ES-I3 (cell line): ENCODE data around the gene LRRC41.
"Not testable (repeated sequence)": the region's sequence is repeated elsewhere in the genome, so short reads cannot be mapped to it uniquely, and the experiment has no call there.

Experiments used
- H3K36me3 ChIP-seq: 2 replicates; pipeline ENCODE4 v1.6.1; 2013; ENCODE audit warnings: mild to moderate bottlenecking, low read length, control low read depth, moderate library complexity; ENCODE audit not compliant: insufficient read depth
- H3K4me1 ChIP-seq: 2 replicates; pipeline ENCODE4 v1.6.1; 2013; ENCODE audit warnings: mild to moderate bottlenecking, control low read depth, low read length; ENCODE audit not compliant: insufficient read depth
- H3K9ac ChIP-seq: 2 replicates; pipeline ENCODE4 v1.6.1; 2013; ENCODE audit warnings: low read depth, mild to moderate bottlenecking, low read length, moderate library complexity
- H3K9me3 ChIP-seq: 2 replicates; pipeline ENCODE4 v1.6.1; 2013; ENCODE audit warnings: mild to moderate bottlenecking, low read length, moderate library complexity; ENCODE audit not compliant: control insufficient read depth, insufficient read depth

The LRRC41 gene

DNA sequence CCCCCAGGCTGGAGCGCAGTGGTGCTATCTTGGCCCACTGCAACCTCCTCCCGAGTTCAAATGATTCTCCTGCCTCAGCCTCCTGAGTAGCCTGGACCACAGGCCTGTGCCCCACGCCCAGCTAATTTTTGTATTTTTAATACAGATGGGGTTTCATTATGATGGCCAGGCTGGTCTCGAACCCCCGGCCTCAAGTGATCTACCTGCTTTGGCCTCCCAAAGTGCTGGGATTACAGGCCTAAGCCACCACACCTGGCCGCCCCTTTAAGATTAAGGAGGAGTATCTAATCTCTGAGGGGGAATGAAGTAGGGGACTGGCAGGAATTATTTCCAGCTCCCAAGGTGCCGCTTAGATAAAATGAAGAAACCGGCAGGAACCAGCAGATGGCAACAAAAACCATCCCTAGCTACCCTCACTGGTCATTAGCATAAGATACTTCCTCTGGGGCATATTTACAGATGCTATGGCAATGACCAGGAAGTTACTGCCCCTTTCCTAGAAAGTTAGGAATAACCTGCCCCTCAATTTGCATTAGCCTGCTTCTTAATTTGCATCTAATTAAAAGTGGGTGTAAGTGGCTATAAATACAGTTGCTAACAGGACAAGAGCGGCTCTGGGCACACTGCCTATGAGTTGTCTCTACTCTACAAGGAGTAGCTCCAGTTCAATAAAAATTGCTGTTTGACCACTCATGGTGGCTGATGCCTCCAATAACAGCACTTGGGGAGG is 30.0 kb upstream of the LRRC41 start:
- Histone ChIP-seq H3K9me3 (no peaks in the 10 kb centered on the region), H3K4me1 (peaks cover 7% of the 10 kb centered on the region; the same call in 1 of the 2 replicates), H3K36me3 (no peaks in the 10 kb centered on the region), H3K9ac (no peak overlapping the region)

DNA sequence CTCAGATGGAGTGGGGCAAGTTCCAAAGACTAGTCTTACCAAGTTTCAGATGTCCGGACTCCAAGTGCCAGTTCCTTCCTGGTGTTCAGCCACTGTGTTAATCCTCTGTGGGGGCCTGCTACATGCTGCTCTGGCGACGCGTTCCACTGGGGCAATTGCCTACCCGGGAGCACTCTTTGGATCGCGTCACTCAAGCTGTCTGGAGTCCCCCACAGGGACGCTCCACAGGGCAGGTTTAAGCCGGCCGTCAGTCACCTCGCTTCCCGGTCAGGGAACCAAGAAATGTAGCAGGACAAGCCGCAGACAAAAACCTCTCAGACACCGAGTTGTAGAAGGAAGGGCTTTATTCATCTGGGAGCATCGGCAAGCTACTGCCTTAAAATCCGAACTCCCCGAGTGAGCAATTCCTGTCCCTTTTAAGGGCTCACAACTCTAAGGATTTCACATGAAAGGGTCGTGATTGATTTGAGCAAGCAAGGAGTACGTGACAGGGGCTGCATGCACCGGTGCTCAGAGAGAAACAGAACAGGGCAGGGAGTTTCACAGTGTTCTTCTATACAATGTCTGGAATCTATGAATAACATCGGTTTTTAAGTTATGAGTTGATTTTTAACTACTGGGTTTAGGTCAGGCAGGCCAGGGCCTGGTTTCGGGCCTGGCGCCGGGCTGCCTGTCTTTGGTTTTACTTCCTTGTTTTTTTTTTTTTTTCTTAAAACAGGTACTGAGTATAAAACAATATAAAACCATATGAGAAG is 28.5 kb upstream of the LRRC41 start:
- H3K4me1 ChIP-seq, H3K9ac ChIP-seq, H3K36me3 ChIP-seq, H3K9me3 ChIP-seq: not testable (repeated sequence)

DNA sequence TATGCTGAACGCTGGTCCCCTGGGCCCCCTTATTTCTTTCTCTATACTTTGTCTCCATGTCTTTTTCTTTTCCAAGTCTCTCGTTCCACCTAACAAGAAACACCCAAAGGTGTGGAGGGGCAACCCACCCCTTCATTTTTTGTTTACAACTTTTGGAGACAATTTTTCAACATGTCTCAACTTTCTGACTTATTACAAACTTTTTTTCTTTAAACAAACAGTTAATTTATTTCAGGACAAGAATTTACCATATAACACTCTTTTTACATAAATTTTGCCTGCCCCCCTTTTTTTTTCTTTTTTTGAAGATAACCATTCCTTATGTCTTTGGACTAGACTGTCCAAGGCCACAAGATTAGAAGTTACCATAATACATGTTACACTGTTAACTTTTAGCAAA is 27.0 kb upstream of the LRRC41 start:
- not testable (repeated sequence) for H3K4me1 ChIP-seq, H3K9me3 ChIP-seq, H3K9ac ChIP-seq, H3K36me3 ChIP-seq

DNA sequence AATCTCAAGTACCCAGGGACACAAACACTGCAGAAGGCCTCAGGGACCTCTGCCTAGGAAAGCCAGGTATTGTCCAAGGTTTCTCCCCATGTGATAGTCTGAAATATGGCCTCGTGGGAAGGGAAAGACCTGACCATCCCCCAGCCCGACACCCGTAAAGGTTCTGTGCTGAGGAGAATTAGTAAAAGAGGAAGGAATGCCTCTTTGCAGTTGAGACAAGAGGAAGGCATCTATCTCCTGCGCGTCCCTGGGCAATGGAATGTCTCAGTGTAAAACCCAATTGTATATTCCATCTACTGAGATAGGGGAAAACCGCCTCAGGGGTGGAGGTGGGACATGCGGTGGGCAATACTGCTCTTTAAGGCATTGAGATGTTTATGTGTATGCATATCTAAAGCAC is 26.4 kb upstream of the LRRC41 start:
- H3K36me3 ChIP-seq, H3K4me1 ChIP-seq, H3K9me3 ChIP-seq, H3K9ac ChIP-seq: not testable (repeated sequence)

DNA sequence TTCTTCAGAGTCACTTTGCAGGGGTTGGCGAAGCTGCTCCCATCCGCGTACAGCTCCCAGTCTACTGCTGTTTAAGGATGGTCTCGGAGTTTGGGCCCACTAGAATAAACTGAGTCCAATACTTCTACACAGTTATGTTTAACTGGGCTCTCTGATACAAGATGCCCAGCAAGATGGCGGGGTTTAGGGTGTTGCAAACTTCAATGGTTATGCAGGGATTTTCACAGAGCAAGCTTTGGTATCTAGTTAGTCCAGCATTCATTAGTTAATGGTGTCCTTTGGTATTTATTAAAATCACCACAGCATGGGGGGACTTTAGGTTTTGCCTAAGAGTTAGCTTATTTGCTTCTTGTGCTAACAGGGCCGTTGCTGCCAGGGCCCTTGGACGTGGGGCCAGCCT is 24.8 kb upstream of the LRRC41 start:
- H3K9me3 ChIP-seq, H3K36me3 ChIP-seq, H3K4me1 ChIP-seq, H3K9ac ChIP-seq: not testable (repeated sequence)

DNA sequence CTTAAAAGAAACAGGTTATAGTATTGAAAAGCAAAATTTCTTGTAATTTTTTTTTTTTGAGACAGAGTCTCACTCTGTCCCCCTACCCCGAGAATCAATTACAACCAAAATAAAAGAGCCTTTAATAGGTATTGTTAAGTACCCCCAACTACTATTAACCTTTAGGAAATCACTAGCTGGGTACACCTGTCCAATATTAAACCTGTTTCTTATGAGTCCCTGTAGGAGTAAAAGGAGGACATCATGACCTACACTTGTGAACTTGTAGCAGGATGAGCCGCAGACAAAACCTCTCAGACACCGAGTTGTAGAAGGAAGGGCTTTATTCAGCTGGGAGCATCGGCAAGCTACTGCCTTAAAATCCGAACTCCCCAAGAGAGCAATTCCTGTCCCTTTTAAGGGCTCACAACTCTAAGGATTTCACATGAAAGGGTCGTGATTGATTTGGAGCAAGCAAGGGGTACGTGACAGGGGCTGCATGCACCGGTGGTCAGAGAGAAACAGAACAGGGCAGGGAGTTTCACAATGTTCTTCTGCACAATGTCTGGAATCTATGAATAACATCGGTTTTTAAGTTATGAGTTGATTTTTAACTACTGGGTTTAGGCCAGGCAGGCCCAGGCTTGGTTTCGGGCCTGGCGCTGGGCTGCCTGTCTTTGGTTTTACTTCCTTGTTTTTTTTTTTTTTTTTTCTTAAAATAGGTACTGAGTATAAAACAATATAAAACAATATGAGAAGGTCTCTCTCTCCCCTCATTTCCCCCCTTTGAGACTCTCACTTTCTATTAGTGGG is 22.1 kb upstream of the LRRC41 start:
- not testable (repeated sequence) for H3K9me3 ChIP-seq, H3K4me1 ChIP-seq, H3K9ac ChIP-seq, H3K36me3 ChIP-seq

DNA sequence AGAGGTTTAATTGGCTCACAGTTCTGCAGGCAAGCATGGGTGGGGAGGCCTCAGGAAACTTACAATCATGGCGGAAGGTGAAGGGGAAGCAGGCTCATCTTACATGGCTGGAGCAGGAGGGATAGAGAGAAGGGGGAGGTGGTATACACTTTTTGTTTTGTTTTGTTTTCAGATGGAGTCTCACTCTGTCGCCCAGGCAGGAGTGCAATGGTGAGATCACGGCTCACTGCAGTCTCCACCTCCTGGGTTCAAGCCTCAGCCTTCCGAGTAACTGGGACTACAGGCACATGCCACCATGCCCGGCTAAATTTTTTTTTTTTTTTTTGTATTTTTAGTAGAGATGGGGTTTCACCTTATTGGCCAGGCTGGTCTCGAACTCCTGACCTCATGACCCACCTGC is 18.8 kb upstream of the LRRC41 start:
- not testable (repeated sequence) for H3K4me1 ChIP-seq, H3K9me3 ChIP-seq, H3K36me3 ChIP-seq, H3K9ac ChIP-seq

DNA sequence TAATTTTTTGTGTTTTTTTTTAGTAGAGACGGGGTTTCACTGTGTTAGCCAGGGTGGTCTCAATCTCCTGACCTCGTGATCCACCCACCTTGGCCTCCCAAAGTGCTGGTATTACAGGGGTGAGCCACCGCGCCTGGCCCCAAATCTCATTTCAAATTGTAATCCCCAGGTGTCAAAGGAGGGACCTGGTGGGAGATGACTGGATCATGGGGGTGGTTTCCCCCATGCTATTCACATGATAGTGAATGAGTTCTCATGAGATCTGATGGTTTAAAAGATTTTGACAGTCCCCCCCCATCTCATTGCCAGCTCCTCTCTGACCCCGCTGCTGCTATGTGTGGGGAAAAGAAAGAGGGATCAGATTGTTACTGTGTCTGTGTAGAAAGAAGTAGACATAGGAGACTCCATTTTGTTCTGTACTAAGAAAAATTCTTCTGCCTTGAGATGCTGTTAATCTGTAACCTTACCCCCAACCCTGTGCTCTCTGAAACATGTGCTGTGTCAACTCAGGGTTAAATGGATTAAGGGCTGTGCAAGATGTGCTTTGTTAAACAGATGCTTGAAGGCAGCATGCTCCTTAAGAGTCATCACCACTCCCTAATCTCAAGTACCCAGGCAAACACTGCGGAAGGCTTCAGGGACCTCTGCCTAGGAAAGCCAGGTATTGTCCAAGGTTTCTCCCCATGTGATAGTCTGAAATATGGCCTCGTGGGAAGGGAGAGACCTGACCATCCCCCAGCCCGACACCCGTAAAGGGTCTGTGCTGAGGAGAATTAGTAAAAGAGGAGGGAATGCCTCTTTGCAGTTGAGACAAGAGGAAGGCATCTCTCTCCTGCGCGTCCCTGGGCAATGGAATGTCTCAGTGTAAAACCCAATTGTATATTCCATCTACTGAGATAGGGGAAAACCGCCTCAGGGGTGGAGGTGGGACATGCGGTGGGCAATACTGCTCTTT is 16.8 kb upstream of the LRRC41 start:
- H3K9ac ChIP-seq, H3K9me3 ChIP-seq, H3K4me1 ChIP-seq: not testable (repeated sequence)
- peaks cover 10% of the 10 kb centered on the region for H3K36me3 ChIP-seq

DNA sequence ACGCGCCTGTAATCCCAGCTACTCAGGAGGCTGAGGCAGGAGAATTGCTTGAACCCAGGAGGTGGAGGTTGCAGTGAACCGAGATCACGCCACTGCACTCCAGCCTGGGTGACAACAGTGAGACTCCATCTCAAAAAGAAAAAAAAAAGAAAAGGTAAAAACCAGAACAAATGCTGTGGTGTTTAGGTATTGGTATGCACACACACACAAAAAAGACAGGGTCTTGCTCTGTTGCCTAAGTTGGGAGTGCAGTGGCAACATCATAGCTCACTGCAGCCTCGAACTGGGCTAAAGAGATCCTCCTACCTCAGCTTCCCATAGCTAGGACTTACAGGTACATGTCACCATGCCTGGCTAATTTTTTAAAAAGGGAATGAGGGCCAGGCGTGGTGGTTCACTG is 15.9 kb upstream of the LRRC41 start:
- H3K36me3 ChIP-seq = peaks cover 16% of the 10 kb centered on the region
- H3K4me1 ChIP-seq, H3K9me3 ChIP-seq, H3K9ac ChIP-seq: not testable (repeated sequence)

DNA sequence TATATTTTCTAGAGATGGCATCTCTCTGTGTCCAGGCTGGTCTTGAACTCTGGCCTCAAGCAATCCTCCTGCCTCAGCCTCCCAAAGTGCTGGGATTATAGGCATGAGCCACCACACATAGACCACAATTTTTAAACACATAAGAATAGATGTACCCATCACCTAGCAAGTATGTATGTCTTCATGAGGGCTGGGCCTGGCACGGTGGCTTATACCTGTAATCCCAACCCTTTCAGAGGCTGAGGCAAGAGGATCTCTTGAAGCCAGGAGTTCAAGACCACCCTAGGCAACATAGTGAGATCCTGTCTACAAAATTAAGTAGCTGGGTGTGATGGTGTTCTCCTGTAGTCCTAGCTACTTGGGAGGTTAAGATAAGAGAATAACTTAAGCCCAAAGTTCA is 13.9 kb upstream of the LRRC41 start:
- Histone ChIP-seq H3K36me3 (peaks cover 24% of the 10 kb centered on the region), H3K9ac (no peak overlapping the region), H3K4me1 (0 out of 2 replicates have a peak, but pooled peaks cover 3% of the 10 kb centered on the region), H3K9me3 (no peaks in the 10 kb centered on the region)

DNA sequence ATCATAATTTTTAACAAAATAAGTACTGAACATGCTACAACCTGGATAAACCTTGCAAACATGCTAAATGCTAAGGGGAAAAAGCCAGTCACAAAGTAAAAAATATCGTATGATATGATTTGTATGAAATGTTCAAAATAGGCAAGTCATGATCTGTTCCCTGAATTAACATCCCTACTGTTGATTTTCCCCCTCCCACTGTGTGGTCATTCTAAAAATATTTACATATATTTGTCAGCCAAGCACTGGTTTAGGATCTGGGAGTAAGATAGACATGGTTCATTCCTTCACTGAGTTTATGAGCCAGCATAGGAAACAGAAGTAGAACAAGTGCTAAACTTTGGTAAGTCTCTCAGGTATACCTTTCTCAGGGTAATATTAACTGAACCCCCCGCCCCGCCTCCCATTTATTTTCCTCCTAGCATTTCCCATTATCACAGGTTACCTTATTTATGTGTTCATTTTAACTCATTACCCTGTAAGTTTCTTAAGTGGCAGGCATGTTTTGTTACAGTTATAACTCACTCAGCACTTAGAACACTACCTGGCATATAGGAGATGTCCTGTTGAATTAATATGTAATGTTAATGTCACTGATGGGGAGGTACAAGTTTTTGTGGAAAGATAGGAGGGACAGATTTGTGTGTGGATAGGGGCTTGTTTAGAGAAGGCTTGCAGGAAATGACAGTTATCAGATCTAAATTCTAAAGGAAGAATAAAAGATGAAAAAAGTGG is 12.4 kb upstream of the LRRC41 start:
- Histone ChIP-seq H3K9ac (no peak overlapping the region), H3K4me1 (0 out of 2 replicates have a peak, but pooled peaks cover 3% of the 10 kb centered on the region), H3K36me3 (peaks cover 31% of the 10 kb centered on the region), H3K9me3 (no peaks in the 10 kb centered on the region)

DNA sequence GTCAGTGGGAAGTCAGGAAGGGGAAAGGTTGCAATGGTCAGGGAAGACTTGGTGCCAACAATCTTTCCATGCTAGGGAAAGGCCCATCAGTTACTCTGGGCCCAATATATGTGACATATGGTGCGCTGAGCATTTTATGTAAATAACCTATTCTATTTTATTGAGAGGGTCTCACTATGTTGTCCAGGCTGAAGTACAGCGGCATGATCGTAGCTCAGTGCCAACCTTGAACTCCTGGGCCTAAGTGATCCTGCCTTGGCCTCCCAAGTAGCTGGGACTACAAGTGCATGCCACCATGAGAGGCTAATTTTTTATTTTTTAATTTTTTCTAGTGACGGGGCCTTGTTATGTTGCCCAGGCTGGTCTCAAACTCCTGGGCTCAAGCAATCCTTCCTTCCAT is 6.9 kb upstream of the LRRC41 start:
- Histone ChIP-seq H3K4me1 (peaks cover 32% of the 10 kb centered on the region), H3K9me3 (no peaks in the 10 kb centered on the region), H3K36me3 (peaks cover 28% of the 10 kb centered on the region), H3K9ac (no peak overlapping the region)

DNA sequence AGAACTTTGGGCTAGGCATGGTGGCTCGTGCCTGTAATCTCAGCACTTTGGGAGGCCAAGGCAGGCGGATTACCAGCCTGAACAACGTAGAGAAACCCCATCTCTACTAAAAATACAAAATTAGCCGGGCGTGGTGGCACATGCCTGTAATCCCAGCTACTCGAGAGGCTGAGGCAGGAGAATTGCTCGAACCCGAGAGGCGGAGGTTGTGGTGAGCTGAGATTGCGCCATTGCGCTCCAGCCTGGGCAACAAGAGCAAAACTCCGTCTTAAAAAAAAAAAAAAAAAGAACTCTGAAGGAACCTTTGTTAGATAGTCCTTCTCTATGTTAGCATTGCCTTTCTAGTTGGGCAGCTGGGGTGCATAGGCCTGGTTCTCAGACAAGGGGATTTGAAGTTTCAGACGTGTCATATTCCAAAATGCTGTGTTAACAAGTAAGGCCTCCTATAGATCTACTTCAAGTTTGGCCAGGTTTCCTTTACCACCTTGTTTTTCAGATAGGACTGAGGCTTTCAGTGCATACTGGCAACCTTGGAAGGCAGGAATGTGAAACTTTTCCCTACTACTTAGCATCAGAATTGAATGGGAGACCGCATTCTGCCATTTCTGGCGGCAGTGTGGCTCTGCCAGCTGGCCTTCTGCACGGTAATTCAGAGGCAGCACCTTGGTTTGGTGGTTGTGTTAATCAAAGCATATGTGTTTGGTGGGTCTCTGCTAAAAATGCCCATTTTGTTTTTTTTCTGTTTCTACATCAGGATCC is 6.2 kb upstream of the LRRC41 start:
- H3K4me1 ChIP-seq = peaks cover 32% of the 10 kb centered on the region
- H3K36me3 ChIP-seq = peaks cover 25% of the 10 kb centered on the region
- H3K9ac ChIP-seq = no peak overlapping the region
- no peaks in the 10 kb centered on the region for H3K9me3 ChIP-seq
